GM21390 (cell line): ENCODE measurements around the gene ITGB2.

Experiments used
- ATAC-seq: cut with Tn5 transposase; IDR thresholded peaks from one replicate; pipeline ENCODE4 v1.9.1; 2021; ENCODE audit not compliant: unreplicated experiment

ITGB2 gene

DNA sequence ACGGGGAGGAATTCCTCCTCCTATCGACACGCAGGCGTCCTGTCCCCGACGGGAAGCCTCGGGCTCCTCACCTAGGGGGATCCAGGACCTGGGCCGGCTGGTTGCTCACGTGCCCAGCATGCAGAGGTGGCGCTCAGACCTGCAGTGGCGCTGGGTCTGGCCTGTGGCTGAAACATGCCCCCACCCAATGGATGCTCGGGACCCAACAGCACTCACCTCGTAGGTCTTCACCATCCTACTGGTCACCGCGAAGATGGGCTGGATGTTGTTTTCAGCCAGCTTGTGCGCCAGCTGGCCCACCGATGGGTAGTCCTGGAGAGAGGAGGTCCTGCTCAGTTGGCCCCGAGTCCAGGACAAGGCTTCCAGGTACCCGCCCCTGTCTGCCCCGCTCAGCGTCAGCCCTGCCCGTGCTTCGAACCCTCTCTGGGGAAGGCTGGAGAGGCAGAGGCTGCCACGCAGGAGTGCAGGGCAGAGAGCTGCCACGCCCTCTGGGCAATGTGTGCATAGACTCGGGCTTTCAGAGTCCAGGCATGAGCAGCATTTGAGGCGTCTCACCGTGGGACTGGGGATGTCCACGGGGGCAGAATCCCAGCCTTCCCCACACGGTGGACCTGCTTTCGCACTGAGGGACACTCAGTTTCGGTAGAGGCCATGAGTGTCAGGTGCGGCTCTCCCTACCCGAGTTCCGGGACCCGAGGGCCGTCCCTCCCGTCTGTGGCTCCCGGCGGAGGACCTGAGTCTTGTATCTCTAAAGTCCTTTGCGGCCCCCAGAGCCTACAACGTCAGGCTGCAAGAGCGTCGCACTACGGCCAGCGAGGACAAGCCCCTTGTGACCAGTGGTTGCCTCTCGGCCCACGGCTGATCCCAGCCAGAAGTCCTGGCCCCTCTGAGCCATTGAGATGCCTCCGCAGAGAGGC, 21.6 kb downstream of the ITGB2 start:
- ATAC-seq, result no peak

- no peak for ATAC-seq
Observed at GRCh38 chr21:44898011-44898488, 22.6 kb downstream of the ITGB2 start.

GRCh38 chr21:44897326-44898010, 23.2 kb downstream of the ITGB2 start:
- no peak for ATAC-seq

- no peak for ATAC-seq
Observed at GRCh38 chr21:44896561-44897286, 24.0 kb downstream of the ITGB2 start.

DNA sequence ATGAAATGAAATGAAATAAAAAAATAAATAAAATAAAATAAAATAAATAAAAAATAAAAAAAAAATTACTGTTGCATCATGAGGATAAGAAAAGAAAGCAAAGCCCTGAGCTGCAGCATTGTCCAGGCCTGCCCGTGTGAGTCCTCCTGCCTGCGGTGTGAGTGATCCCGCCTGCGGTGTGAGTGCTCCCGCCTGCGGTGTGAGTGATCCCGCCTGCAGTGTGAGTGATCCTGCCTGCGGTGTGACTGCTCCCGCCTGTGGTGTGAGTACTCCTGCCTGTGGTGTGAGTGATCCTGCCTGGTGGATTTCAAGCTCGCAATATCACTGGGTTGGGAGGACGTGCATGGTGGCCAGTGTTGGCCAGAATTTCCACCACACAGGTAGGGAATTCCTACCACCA, 24.8 kb downstream of the ITGB2 start:
- no peak for ATAC-seq

GRCh38 chr21:44894687-44895302, 25.9 kb downstream of the ITGB2 start:
- ATAC-seq, result no peak

DNA sequence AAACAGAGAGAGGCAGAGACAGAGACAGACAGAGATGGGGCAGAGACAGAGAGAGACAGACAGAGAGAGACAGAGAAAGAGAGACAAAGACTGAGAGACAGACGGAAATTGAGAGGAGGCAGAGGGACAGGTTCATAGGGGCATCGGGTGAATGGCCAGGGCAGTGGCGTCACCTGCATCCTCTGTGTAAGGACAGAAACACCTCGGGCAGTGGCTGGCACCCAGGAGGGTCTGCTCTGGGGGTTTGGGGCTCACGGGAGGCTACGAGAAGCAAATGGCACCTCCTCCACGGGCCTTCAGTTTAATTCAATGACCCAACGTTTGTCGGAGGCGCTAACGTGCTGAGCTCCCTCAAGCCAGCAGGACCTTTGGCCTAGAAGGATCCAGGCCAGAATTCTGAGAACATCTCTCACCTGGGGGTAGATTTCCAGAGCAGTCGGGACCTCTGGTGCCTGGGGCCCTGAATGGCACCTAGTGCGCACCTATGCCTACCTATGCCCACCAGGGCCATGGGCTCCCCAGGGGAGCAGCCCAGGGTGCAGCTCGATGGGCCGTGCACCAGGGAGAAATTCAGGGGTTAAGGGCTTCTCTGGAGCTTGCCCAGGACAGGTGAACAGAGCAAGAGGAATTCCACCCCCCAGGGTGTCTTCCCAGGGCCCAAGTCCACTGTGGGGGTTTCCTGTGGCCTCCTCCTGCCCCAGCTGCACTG, 26.6 kb downstream of the ITGB2 start:
- no peak for ATAC-seq

GRCh38 chr21:44893278-44893556, 27.5 kb downstream of the ITGB2 start:
- no peak for ATAC-seq

DNA sequence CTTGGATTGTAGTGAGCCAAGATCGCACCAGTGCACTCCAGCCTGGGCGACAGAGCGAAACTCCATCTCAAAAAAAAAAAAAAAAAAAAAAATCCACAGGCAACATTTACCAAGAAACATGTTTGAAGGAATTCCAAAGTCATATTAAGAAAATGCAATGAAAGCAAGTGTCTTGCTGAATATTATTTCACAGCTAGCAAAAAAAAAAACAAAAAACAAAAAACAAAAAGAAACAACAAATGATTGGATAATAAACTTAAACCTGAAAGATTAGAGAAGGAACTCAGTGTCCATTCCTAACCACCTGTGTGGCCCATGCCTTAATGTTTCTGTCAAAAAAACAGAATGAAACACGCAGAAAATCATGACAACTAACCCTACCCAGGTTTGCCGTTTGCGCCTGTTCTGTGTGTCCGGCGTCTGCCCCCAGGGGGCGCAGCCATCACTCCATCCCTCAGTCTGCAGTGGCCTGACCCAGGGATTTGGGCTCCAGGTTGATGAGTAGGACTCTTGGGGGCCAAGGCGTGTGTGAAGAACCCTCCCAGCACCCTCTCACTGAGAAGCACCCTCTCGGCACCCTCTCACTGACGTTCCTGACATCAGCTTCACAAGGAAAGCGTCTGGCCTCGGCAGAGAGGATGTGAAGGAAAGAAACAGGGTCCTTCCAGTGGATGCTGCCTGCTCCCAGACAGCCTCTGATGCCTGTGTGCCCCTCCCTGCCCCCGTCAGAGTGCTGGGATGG, 28.0 kb downstream of the ITGB2 start:
- no peak for ATAC-seq

DNA sequence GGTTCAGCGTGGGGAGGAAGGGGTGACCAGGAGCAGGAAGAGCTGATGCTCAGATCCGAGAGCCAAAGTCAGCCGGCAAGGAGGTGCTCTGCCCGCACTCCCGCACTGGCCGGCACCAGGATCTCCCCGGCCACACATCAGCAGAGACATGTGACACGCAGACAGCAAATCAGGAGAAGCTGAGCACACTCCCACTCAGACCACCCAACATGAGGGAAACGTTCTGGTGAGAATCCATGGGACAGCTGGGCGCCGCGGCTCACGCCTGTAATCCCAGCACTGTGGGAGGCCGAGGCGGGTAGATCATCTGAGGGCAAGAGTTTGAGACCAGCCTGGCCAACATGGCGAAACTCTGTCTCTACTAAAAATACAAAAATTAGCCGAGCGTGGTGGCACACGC, 28.6 kb downstream of the ITGB2 start:
- no peak for ATAC-seq

GRCh38 chr21:44891631-44892031, 29.1 kb downstream of the ITGB2 start:
- no peak for ATAC-seq

DNA sequence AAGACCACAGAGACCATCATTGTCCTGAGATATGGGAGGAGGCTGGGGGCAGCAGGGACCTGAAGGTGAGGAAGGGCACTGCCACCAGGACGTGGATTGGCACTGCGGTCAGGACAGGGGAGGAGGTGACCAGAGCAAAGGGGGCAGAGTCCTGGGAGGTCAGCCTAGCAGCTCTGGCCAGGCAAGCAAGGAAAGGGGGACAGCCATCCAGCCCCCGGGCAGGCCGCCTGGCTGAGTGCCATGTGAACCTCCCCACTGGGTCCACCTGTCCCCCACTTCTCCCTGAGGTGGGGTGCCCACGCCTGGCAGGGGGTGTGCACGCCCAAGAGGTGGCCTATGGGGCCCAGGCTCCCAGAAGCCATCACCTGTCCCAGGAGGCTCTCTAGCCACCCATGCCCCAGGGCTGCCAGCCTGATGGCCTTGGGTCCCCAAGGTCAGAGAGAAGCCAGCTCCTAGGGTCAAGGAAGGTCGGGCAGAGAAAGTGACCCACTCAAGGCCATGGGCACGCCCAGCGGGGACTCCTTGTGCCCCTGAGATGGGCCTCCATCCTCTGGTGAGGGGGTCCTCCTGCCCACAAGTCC, 29.6 kb downstream of the ITGB2 start:
- ATAC-seq, result no peak

DNA sequence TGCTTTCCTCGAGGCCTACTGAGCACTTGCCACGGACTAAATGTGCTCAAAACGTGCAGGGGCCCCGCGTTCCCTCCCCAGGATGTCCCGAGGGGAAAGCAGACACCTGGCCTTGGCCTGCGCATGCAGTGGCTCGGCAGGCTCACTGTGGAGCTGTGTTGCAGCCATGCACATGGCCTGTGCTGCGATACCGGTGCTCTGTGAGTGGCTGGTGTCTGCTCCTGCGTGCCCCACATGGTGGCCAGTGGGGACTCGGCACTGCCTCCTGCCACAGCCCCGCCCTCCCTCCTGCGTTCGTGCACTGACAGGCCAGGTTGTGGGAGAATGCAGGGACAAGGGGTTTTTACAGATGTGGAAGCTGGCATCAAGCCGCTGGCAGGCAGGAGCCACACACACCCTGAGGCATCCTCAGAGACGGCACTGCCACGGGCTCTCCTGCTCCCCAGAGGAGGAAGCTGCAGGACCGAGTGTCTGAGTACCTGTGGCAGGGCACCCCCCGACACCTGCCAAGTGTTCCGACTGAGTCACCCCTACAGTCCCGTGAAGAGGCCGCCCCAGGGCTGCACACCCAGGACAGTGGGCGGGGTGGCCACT, 30.3 kb downstream of the ITGB2 start:
- ATAC-seq, result no peak

DNA sequence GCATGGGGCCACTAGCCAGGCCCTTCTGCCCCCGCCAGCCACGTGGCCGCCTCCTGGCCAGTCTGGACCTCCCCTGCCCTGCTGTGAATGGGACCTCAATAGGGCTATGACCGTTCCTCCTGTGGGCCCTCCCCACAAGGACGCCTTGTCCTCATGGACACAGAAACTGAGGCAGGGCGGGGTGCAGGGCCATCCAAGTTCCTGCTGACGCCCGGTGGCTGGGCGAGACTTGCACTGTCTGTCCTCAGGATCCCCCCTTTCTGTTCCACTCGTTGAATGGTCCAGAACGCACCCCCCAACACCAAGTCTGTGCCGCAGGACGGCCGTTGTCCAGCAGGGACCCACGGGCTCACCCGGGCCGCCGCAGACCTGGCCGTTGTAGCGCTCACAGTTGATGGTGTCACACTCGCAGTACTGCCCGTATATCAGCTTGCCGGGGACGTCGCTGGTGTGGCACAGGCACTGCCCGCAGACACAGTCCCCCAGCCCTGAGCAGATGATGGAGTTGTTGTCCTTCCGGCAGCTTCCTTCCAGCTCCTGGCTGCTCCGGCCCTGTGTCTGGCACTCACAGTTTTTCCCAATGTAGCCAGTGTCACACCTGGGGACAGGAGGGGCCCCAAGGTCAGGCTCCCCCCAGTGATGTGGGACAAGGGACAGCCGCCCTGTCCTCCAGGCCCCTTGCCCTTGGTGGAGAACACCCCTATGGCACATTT, 30.9 kb downstream of the ITGB2 start:
- no peak for ATAC-seq

- ATAC-seq, result no peak
Observed at GRCh38 chr21:44888581-44889550, 31.8 kb downstream of the ITGB2 start.

- ATAC-seq, result no peak
Observed at GRCh38 chr21:44887807-44888580, 32.7 kb downstream of the ITGB2 start.
